Right lobe of liver (tissue), 4 donors: Measurements from ENCODE around the gene KCNJ4.

Source experiments
- CTCF ChIP-seq, 4 donors: fragments of 200-600 bp in 3 of 4; fragments of 450-650 bp in 1 of 4; IDR thresholded peaks; one replicate each; pipeline versions ENCODE4 v1.5.1 to v1.8.0; 2016 to 2022; ENCODE audit warnings: antibody characterized with exemption in 4 of 4, mild to moderate bottlenecking in 2 of 4
- POLR2A ChIP-seq: fragments of 450-650 bp; IDR thresholded peaks from one replicate; pipeline ENCODE4 v1.6.1; 2017; ENCODE audit warnings: antibody characterized with exemption, mild to moderate bottlenecking
- donor health status: DM: no; HTN: no; CAD: no.
- donor health status: DM: no; HTN: no; CAD: no.
- donor health status: DM: no; HTN: yes; CAD: no.

GRCh38 chr22:38503021-38503420 lies 48.0 kb upstream of the KCNJ4 start:
- no peak for TF ChIP-seq CTCF (IDR thresholded peaks at IDR 0.05)
- no peak for TF ChIP-seq POLR2A
